Hepatocyte (in vitro differentiated cells): ENCODE results near the gene TNNT3. TPM values are rescaled to one million over a fixed set of nuclear protein-coding genes. Genes with fewer than 3 reads are reported as not detected.
A peak's percentile ranks its signal among the peaks of the same experiment; 100 is the strongest.

ENCODE experiments used
- DNase-seq: peaks from one replicate; pipeline ENCODE4 v3.0.0-alpha.2; 2016; ENCODE audit warnings: low spot score
- H2AFZ ChIP-seq: fragments of 200-600 bp; sonication (generic); 2 replicates; pipeline ENCODE4 v1.6.0; 2016; ENCODE audit warnings: antibody characterized with exemption, mild to moderate bottlenecking
- H3K27ac ChIP-seq: fragments of 200-600 bp; sonication (generic); 2 replicates; pipeline ENCODE4 v1.5.1; 2016; ENCODE audit warnings: mild to moderate bottlenecking
- H3K27me3 ChIP-seq: fragments of 200-600 bp; sonication (generic); 2 replicates; pipeline ENCODE4 v1.6.1; 2016
- H3K36me3 ChIP-seq: fragments of 200-600 bp; sonication (generic); replicated peaks from 2 replicates; pipeline ENCODE4 v1.5.1; 2016; ENCODE audit warnings: low read depth; ENCODE audit not compliant: insufficient read depth
- H3K4me1 ChIP-seq: fragments of 200-600 bp; sonication (generic); 2 replicates; pipeline ENCODE4 v1.5.1; 2016; ENCODE audit warnings: mild to moderate bottlenecking, moderate library complexity; ENCODE audit not compliant: insufficient read depth
- H3K4me2 ChIP-seq: fragments of 200-600 bp; sonication (generic); 2 replicates; pipeline ENCODE4 v1.6.0; 2016
- H3K4me3 ChIP-seq: fragments of 200-600 bp; sonication (generic); 2 replicates; pipeline ENCODE4 v1.5.1; 2016; ENCODE audit warnings: mild to moderate bottlenecking
- H3K79me2 ChIP-seq: fragments of 200-600 bp; sonication (generic); 2 replicates; pipeline ENCODE4 v1.6.0; 2017; ENCODE audit warnings: mild to moderate bottlenecking
- H3K9me2 ChIP-seq: fragments of 200-600 bp; sonication (generic); replicated peaks from 2 replicates; pipeline ENCODE4 v1.6.0; 2017; ENCODE audit warnings: mild to moderate bottlenecking; ENCODE audit not compliant: insufficient read depth
- H3K9me3 ChIP-seq: fragments of 200-600 bp; sonication (generic); 2 replicates; pipeline ENCODE4 v1.5.1; 2016; ENCODE audit warnings: low read depth, mild to moderate bottlenecking
- H4K20me1 ChIP-seq: fragments of 200-600 bp; sonication (generic); 2 replicates; pipeline ENCODE4 v1.6.0; 2016; ENCODE audit warnings: mild to moderate bottlenecking; ENCODE audit not compliant: insufficient read depth, poor library complexity, severe bottlenecking
- CTCF ChIP-seq: fragments of 200-600 bp; sonication (generic); IDR thresholded peaks from 2 replicates; pipeline ENCODE4 v1.5.1; 2016; ENCODE audit warnings: antibody characterized with exemption, mild to moderate bottlenecking; ENCODE audit not compliant: poor library complexity
- EZH2 ChIP-seq: fragments of 200-600 bp; sonication (generic); IDR thresholded peaks from 2 replicates; pipeline ENCODE4 v1.6.1; 2016; ENCODE audit warnings: antibody characterized with exemption, mild to moderate bottlenecking, borderline replicate concordance
- EZH2phosphoT487 ChIP-seq: fragments of 200-600 bp; sonication (generic); IDR thresholded peaks from one replicate; pipeline ENCODE4 v1.6.1; 2018; ENCODE audit warnings: antibody characterized with exemption, mild to moderate bottlenecking, low read depth, moderate library complexity; ENCODE audit not compliant: unreplicated experiment, severe bottlenecking
- WGBS: methylation state at CpG from one replicate; pipeline ENCODE4 v1.1.6; 2016; ENCODE audit warnings: low lambda C conversion rate; ENCODE audit errors: missing lambda C conversion rate; 5-methylcytosine and 5-hydroxymethylcytosine counted together
- polyA plus RNA-seq: library from polyadenylated mRNA; unstranded; fragments of >200 nt; fragmentation: Nextera tagmentation; extraction: Ambion mirVana; gene quantifications from 2 replicates; pipeline ENCODE4 v1.2.1, GENCODE V29; 2016
- total RNA-seq: library from RNA; depleted of rRNA; stranded (reverse); fragments of >200 nt; gene quantifications from 2 replicates; pipeline ENCODE4 v1.2.3, GENCODE V29; 2014

The TNNT3 gene
- total and polyA plus RNA-seq, 2 experiments from 2014 or later = 19.2 to 29.9 TPM

GRCh38 chr11:1896923-1897322 is 22.6 kb upstream of the TNNT3 start:
- no peaks in the 10 kb centered on the region for H3K9me3 ChIP-seq
- no peak for TF ChIP-seq EZH2phosphoT487
- H3K4me3 ChIP-seq = no peak overlapping the region
- DNase-seq = no peak
- no peak overlapping the region for H3K27ac ChIP-seq
- no peaks in the 10 kb centered on the region for H3K27me3 ChIP-seq
- H4K20me1 ChIP-seq = no peaks in the 10 kb centered on the region
- H3K36me3 ChIP-seq = no peaks in the 10 kb centered on the region
- no peaks in the 10 kb centered on the region for H3K4me1 ChIP-seq
- no peak overlapping the region for H2AFZ ChIP-seq
- WGBS = 86% methylated on average over 12 of the region's 12 CpGs
- no peaks in the 10 kb centered on the region for H3K79me2 ChIP-seq
- H3K9me2 ChIP-seq = no peaks in the 10 kb centered on the region
- H3K4me2 ChIP-seq = no peak overlapping the region

GRCh38 chr11:1899090-1899489 is 20.4 kb upstream of the TNNT3 start:
- no peaks in the 10 kb centered on the region for H3K4me1 ChIP-seq
- H3K4me2 ChIP-seq = no peak overlapping the region
- H3K36me3 ChIP-seq = no peaks in the 10 kb centered on the region
- DNase-seq = no peak
- H4K20me1 ChIP-seq = no peaks in the 10 kb centered on the region
- no peaks in the 10 kb centered on the region for H3K9me3 ChIP-seq
- no peak overlapping the region for H3K4me3 ChIP-seq
- no peaks in the 10 kb centered on the region for H3K27me3 ChIP-seq
- H3K79me2 ChIP-seq = no peaks in the 10 kb centered on the region
- no peak overlapping the region for H3K27ac ChIP-seq
- H2AFZ ChIP-seq = no peak overlapping the region
- 62% methylated on average over 4 of the region's 4 CpGs for WGBS
- TF ChIP-seq CTCF = no peak
- no peak for TF ChIP-seq EZH2
- no peak for TF ChIP-seq EZH2phosphoT487
- H3K9me2 ChIP-seq = no peaks in the 10 kb centered on the region

GRCh38 chr11:1899686-1900085 is 19.8 kb upstream of the TNNT3 start:
- no peaks in the 10 kb centered on the region for H3K79me2 ChIP-seq
- H3K36me3 ChIP-seq = no peaks in the 10 kb centered on the region
- H3K9me2 ChIP-seq = no peaks in the 10 kb centered on the region
- TF ChIP-seq CTCF (no peak), EZH2 (no peak), EZH2phosphoT487 (no peak)
- no peak for DNase-seq
- no peaks in the 10 kb centered on the region for H3K27me3 ChIP-seq
- H3K4me3 ChIP-seq = no peak overlapping the region
- H2AFZ ChIP-seq = no peak overlapping the region
- no peak overlapping the region for H3K4me2 ChIP-seq
- no peak overlapping the region for H3K27ac ChIP-seq
- no peaks in the 10 kb centered on the region for H3K9me3 ChIP-seq
- 91% methylated on average over 5 of the region's 5 CpGs for WGBS
- no peaks in the 10 kb centered on the region for H4K20me1 ChIP-seq
- no peaks in the 10 kb centered on the region for H3K4me1 ChIP-seq

GRCh38 chr11:1906181-1906580 is 13.3 kb upstream of the TNNT3 start:
- no peaks in the 10 kb centered on the region for H3K79me2 ChIP-seq
- H3K27me3 ChIP-seq = no peaks in the 10 kb centered on the region
- no peak for TF ChIP-seq CTCF
- TF ChIP-seq EZH2phosphoT487 = no peak
- TF ChIP-seq EZH2 = no peak
- no peak overlapping the region for H2AFZ ChIP-seq
- no peaks in the 10 kb centered on the region for H3K9me3 ChIP-seq
- peak overlapping the region; percentile 86 for H3K27ac ChIP-seq
- no peak for DNase-seq
- H3K36me3 ChIP-seq = no peaks in the 10 kb centered on the region
- H4K20me1 ChIP-seq = no peaks in the 10 kb centered on the region
- peaks cover 23% of the 10 kb centered on the region for H3K4me1 ChIP-seq
- H3K9me2 ChIP-seq = no peaks in the 10 kb centered on the region
- WGBS = 40% methylated on average over 5 of the region's 5 CpGs
- no peak overlapping the region for H3K4me3 ChIP-seq
- H3K4me2 ChIP-seq = no peak overlapping the region
